A673 (cell line): Measurements from ENCODE around the gene SLC5A1.

Experiments
- EZH2 ChIP-seq: fragments of 200-600 bp; sonication (generic); IDR thresholded peaks from 2 replicates; pipeline ENCODE4 v1.6.1; 2017; ENCODE audit warnings: borderline replicate concordance, low read depth, mild to moderate bottlenecking, mixed read lengths, antibody characterized with exemption, low read length; ENCODE audit not compliant: poor library complexity, severe bottlenecking
- TF ChIP-seq, protein P1 (sequence below): fragments of 300-800, 200-600 bp; sonication (generic); conservative IDR thresholded peaks from 2 replicates; pipeline ENCODE4 v1.5.1; 2017; ENCODE audit warnings: low read depth, mild to moderate bottlenecking, antibody characterized with exemption, low read length, moderate library complexity, mixed read lengths

- TF ChIP-seq EZH2: no peak
- TF ChIP-seq, protein P1, sequence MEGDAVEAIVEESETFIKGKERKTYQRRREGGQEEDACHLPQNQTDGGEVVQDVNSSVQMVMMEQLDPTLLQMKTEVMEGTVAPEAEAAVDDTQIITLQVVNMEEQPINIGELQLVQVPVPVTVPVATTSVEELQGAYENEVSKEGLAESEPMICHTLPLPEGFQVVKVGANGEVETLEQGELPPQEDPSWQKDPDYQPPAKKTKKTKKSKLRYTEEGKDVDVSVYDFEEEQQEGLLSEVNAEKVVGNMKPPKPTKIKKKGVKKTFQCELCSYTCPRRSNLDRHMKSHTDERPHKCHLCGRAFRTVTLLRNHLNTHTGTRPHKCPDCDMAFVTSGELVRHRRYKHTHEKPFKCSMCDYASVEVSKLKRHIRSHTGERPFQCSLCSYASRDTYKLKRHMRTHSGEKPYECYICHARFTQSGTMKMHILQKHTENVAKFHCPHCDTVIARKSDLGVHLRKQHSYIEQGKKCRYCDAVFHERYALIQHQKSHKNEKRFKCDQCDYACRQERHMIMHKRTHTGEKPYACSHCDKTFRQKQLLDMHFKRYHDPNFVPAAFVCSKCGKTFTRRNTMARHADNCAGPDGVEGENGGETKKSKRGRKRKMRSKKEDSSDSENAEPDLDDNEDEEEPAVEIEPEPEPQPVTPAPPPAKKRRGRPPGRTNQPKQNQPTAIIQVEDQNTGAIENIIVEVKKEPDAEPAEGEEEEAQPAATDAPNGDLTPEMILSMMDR: no peak
These were observed 25.0 kb upstream of the SLC5A1 start for GRCh38 chr22:32018056-32018455.
